ENCODE measurements around the gene PALM2AKAP2. TPM values are rescaled to one million over a fixed set of nuclear protein-coding genes. Genes with fewer than 3 reads are reported as not detected.
A peak's percentile ranks its signal among the peaks of the same experiment; 100 is the strongest.

The PALM2AKAP2 gene
- polyA plus RNA-seq, 1 donor from 2014 or later = 0.41 TPM

DNA sequence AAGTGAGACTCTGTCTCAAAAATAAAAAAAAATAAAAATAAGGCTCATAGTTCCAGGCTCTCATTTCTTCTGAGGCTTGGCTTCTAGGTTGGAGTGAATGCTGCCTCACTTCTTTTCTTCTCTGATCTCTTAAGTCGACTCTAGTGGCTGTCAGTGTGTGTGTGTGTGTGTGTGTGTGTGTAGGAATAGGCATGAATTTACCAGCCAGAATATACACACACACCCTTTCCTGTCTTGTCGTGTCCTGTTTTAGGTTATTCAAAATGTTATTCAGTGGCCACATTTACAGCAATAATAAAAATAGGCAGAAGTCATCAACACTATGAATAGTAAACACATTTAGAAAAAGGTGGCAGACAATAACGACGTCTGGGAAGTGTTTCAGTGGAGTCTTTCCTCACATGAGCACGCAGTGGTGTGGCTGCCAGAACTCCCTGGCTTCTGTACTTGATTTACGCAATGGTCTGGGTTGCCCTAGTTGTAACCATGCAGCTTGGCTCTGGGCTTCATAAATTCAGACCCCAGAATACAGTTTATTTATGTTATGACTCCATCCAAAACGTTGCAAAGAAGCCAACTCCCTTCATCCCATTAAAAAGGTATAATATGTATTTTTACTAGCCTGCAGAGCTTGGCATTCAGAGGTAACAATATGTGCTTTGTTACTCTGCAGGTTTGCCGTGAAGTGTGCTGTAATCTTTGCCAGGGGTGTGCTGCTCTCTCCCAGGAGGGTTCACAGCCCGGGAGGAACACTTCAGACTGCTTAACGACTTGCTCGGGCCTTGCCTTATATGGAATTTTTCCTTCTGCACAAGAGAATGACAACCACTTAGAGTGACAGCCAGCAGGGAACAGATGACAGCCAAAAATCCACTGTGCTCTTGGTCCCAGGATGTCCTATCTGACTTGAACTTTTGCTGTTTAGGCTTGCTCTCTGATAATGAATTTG, 34.4 kb upstream of the PALM2AKAP2 start:
- Histone ChIP-seq H3K9ac (ENCODE audit: low read length) (peak overlapping the region; percentile 41), H2AFZ (ENCODE audit: low read depth, low read length) (no peak overlapping the region), H3K4me2 (ENCODE audit: low read length) (no peak overlapping the region), H3K4me3 (ENCODE audit: low read length) (peak overlapping the region; percentile 10), H3F3A (ENCODE audit: insufficient read depth, low read length, poor library complexity, severe bottlenecking) (no peaks in the 10 kb centered on the region), H3K79me2 (replicated peaks; ENCODE audit: insufficient read depth, low read length) (no peaks in the 10 kb centered on the region), H3K36me3 (ENCODE audit: insufficient read depth, low read length) (no peaks in the 10 kb centered on the region), H3K9me2 (ENCODE audit: insufficient read depth, low read length) (no peaks in the 10 kb centered on the region), H3K9me3 (ENCODE audit: low read length) (no peaks in the 10 kb centered on the region), H4K20me1 (ENCODE audit: insufficient read depth) (no peaks in the 10 kb centered on the region), H3K27me3 (ENCODE audit: insufficient read depth, low read depth, low read length) (no peaks in the 10 kb centered on the region), H3K27ac (ENCODE audit: low read length) (peak overlapping the region; percentile 71)
- TF ChIP-seq TAF1 (IDR thresholded peaks at IDR 0.05; ENCODE audit: low read depth) (no peak), SMC3 (conservative IDR thresholded peaks at IDR 0.05; ENCODE audit: poor library complexity) (no peak), EP300 (conservative IDR thresholded peaks at IDR 0.05; ENCODE audit: poor library complexity, severe bottlenecking) (peak; percentile 69), RAD21 (conservative IDR thresholded peaks at IDR 0.05) (no peak), REST (IDR thresholded peaks at IDR 0.05; ENCODE audit: borderline replicate concordance) (no peak), POLR2AphosphoS5 (IDR thresholded peaks at IDR 0.05) (peak; percentile 46), EZH2 (IDR thresholded peaks at IDR 0.05; ENCODE audit: borderline replicate concordance, insufficient read depth, low read length, poor library complexity, severe bottlenecking) (no peak), CTCF (IDR thresholded peaks at IDR 0.05; ENCODE audit: poor library complexity, severe bottlenecking) (no peak), MXI1 (conservative IDR thresholded peaks at IDR 0.05; ENCODE audit: poor library complexity, severe bottlenecking) (no peak)

DNA sequence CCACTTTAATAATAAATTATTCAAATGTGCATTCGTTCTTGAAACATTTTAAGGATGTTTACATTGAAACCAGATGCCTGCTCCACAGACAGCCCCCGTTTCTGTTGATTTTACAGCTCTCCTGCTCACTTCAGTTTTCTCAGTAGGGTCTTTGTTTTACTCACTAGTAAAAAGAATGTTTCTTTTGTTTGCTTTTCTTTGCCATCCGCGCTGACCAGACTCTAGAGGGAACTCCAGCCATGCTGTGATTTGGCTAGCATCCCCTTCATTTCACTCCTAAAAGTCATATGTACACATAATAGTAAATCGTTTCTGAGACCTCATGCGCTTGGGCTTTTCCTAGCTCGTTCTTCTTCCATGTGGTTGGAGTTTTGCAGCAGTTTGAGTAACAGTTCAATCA, 28.7 kb upstream of the PALM2AKAP2 start:
- H3K9ac ChIP-seq (ENCODE audit: low read length) = no peak overlapping the region
- no peak overlapping the region for H3K27ac ChIP-seq (ENCODE audit: low read length)
- H3K27me3 ChIP-seq (ENCODE audit: insufficient read depth, low read depth, low read length) = no peaks in the 10 kb centered on the region
- H3F3A ChIP-seq (ENCODE audit: insufficient read depth, low read length, poor library complexity, severe bottlenecking) = no peaks in the 10 kb centered on the region
- no peaks in the 10 kb centered on the region for H4K20me1 ChIP-seq (ENCODE audit: insufficient read depth)
- H3K9me2 ChIP-seq (ENCODE audit: insufficient read depth, low read length) = no peaks in the 10 kb centered on the region
- TF ChIP-seq MXI1 (conservative IDR thresholded peaks at IDR 0.05; ENCODE audit: poor library complexity, severe bottlenecking) (no peak), RAD21 (conservative IDR thresholded peaks at IDR 0.05) (no peak), POLR2AphosphoS5 (IDR thresholded peaks at IDR 0.05) (no peak), EZH2 (IDR thresholded peaks at IDR 0.05; ENCODE audit: borderline replicate concordance, insufficient read depth, low read length, poor library complexity, severe bottlenecking) (no peak), REST (IDR thresholded peaks at IDR 0.05; ENCODE audit: borderline replicate concordance) (no peak), SMC3 (conservative IDR thresholded peaks at IDR 0.05; ENCODE audit: poor library complexity) (no peak), EP300 (conservative IDR thresholded peaks at IDR 0.05; ENCODE audit: poor library complexity, severe bottlenecking) (no peak), TAF1 (IDR thresholded peaks at IDR 0.05; ENCODE audit: low read depth) (no peak), CTCF (IDR thresholded peaks at IDR 0.05; ENCODE audit: poor library complexity, severe bottlenecking) (no peak)
- no peaks in the 10 kb centered on the region for H3K36me3 ChIP-seq (ENCODE audit: insufficient read depth, low read length)
- H3K4me3 ChIP-seq (ENCODE audit: low read length) = no peak overlapping the region
- no peak overlapping the region for H2AFZ ChIP-seq (ENCODE audit: low read depth, low read length)
- H3K79me2 ChIP-seq (replicated peaks; ENCODE audit: insufficient read depth, low read length) = no peaks in the 10 kb centered on the region
- no peak overlapping the region for H3K4me2 ChIP-seq (ENCODE audit: low read length)
- H3K9me3 ChIP-seq (ENCODE audit: low read length) = no peaks in the 10 kb centered on the region

Data from neural cell (in vitro differentiated cells).